HG03095 (cell line): Measurements from ENCODE around the gene PLEKHA7.
A peak's percentile ranks its signal among the peaks of the same experiment; 100 is the strongest.
"Not testable (repeated sequence)": the region's sequence is repeated elsewhere in the genome, so short reads cannot be mapped to it uniquely, and the experiment has no call there.

Experiments used
- ATAC-seq: cut with Tn5 transposase; IDR thresholded peaks from one replicate; pipeline ENCODE4 v1.9.1; 2021; ENCODE audit warnings: moderate library complexity; ENCODE audit not compliant: unreplicated experiment

Gene PLEKHA7

GRCh38 chr11:16883174-16883573 lies 131.0 kb downstream of the PLEKHA7 start:
- no peak for ATAC-seq

- ATAC-seq = peak; percentile 54
Measured at GRCh38 chr11:16881766-16882165, 132.4 kb downstream of the PLEKHA7 start.

- ATAC-seq = peak; percentile 54
Measured at GRCh38 chr11:16881074-16881709, 133.0 kb downstream of the PLEKHA7 start.

- ATAC-seq = no peak
Measured at GRCh38 chr11:16880184-16880801, 133.9 kb downstream of the PLEKHA7 start.

GRCh38 chr11:16879690-16880089 lies 134.5 kb downstream of the PLEKHA7 start:
- ATAC-seq = no peak

- no peak for ATAC-seq
Measured at GRCh38 chr11:16876837-16877236, 137.4 kb downstream of the PLEKHA7 start.

GRCh38 chr11:16876053-16876752 lies 138.0 kb downstream of the PLEKHA7 start:
- no peak for ATAC-seq

- ATAC-seq = no peak
Measured at GRCh38 chr11:16874275-16874975, 139.8 kb downstream of the PLEKHA7 start.

- no peak for ATAC-seq
Measured at GRCh38 chr11:16873289-16873688, 140.9 kb downstream of the PLEKHA7 start.

- ATAC-seq = no peak
Measured at GRCh38 chr11:16871368-16871767, 142.8 kb downstream of the PLEKHA7 start.

GRCh38 chr11:16867097-16867496 lies 147.1 kb downstream of the PLEKHA7 start:
- no peak for ATAC-seq

GRCh38 chr11:16864428-16864827 lies 149.8 kb downstream of the PLEKHA7 start:
- ATAC-seq = not testable (repeated sequence)

GRCh38 chr11:16863389-16863788 lies 150.8 kb downstream of the PLEKHA7 start:
- ATAC-seq = no peak

GRCh38 chr11:16862726-16863125 lies 151.5 kb downstream of the PLEKHA7 start:
- no peak for ATAC-seq

GRCh38 chr11:16861862-16862261 lies 152.4 kb downstream of the PLEKHA7 start:
- ATAC-seq = no peak

- no peak for ATAC-seq
Measured at GRCh38 chr11:16860617-16861016, 153.6 kb downstream of the PLEKHA7 start.

GRCh38 chr11:16859651-16860050 lies 154.6 kb downstream of the PLEKHA7 start:
- ATAC-seq = no peak

- no peak for ATAC-seq
Measured at GRCh38 chr11:16857186-16857585, 157.0 kb downstream of the PLEKHA7 start.

GRCh38 chr11:16856022-16856471 lies 158.2 kb downstream of the PLEKHA7 start:
- no peak for ATAC-seq

GRCh38 chr11:16854979-16855378 lies 159.2 kb downstream of the PLEKHA7 start:
- ATAC-seq = no peak

- ATAC-seq = no peak
Measured at GRCh38 chr11:16853859-16854258, 160.4 kb downstream of the PLEKHA7 start.
